ENCODE measurements around the gene DPF3.

Gene DPF3

DNA sequence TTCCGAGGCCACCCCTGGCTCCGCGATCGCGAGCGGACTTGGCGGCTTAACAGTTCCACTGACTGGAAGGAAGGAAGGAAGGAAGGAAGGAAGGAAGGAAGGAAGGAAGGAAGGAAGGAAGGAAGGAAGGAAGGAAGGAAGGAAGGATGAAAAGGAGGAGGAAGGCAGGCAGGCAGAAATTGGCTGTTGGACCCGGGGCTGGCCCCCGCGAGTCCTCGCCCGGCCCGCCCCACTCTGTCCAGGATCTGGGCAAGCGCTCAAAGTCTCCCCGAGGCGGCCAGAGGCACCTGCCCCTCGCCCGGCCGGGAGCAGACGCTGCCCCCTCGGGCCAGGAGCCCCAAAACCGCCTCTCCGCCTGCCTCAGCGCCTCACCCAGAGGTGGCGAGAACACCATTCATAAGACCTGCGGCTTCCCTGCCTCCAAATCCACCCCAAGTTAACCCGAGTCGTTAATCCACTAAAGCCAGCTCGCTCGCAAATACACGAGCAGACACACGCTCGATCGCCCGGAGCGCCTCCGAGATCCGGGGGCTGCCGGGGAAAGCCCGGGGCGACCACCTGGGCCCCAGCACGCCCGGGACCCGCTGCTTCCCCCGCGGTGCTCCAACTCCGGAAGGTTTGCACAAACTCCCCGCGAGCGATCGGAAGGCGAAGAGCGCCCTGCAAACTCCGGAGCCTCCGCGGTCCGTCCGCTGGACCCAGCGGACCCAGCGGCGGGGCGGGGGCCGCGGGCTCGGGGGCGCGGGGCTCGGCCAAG, 844 bp downstream of the DPF3 start:
- Histone ChIP-seq H3K36me3 (ENCODE audit: control insufficient read depth, insufficient read depth, low read length) (no peaks in the 10 kb centered on the region), H3K27me3 (ENCODE audit: control insufficient read depth, insufficient read depth, low read length, poor library complexity, severe bottlenecking) (peaks cover 60% of the 10 kb centered on the region), H3K4me1 (ENCODE audit: control insufficient read depth, insufficient read depth, low read length) (peaks cover 49% of the 10 kb centered on the region), H3K4me3 (ENCODE audit: insufficient read depth, low read depth, low read length) (peak overlapping the region; percentile 50), H3K9me3 (ENCODE audit: control insufficient read depth, low read length) (no peaks in the 10 kb centered on the region), H3K27ac (ENCODE audit: insufficient read depth, low read depth, low read length, poor library complexity, severe bottlenecking) (no peak overlapping the region)
- 0 to 1% methylated on average over 68 of the region's 68 CpGs for WGBS, 2 experiments

GRCh38 chr14:72892103-72892878, 1.6 kb downstream of the DPF3 start:
- H3K4me3 ChIP-seq (ENCODE audit: insufficient read depth, low read depth, low read length), result peak overlapping the region; percentile 50
- no peaks in the 10 kb centered on the region for H3K9me3 ChIP-seq (ENCODE audit: control insufficient read depth, low read length)
- H3K27me3 ChIP-seq (ENCODE audit: control insufficient read depth, insufficient read depth, low read length, poor library complexity, severe bottlenecking), result peaks cover 60% of the 10 kb centered on the region
- WGBS, 2 experiments, result 1% methylated on average over 47 of the region's 47 CpGs
- H3K36me3 ChIP-seq (ENCODE audit: control insufficient read depth, insufficient read depth, low read length), result no peaks in the 10 kb centered on the region
- no peak overlapping the region for H3K27ac ChIP-seq (ENCODE audit: insufficient read depth, low read depth, low read length, poor library complexity, severe bottlenecking)
- peaks cover 52% of the 10 kb centered on the region for H3K4me1 ChIP-seq (ENCODE audit: control insufficient read depth, insufficient read depth, low read length)

- H3K4me3 ChIP-seq (ENCODE audit: insufficient read depth, low read depth, low read length), result peak overlapping the region; percentile 50
- H3K27me3 ChIP-seq (ENCODE audit: control insufficient read depth, insufficient read depth, low read length, poor library complexity, severe bottlenecking), result peaks cover 58% of the 10 kb centered on the region
- WGBS, 2 experiments, result 0 to 1% methylated on average over 13 to 14 of the region's 14 CpGs
- no peaks in the 10 kb centered on the region for H3K36me3 ChIP-seq (ENCODE audit: control insufficient read depth, insufficient read depth, low read length)
- H3K9me3 ChIP-seq (ENCODE audit: control insufficient read depth, low read length), result no peaks in the 10 kb centered on the region
- peaks cover 52% of the 10 kb centered on the region for H3K4me1 ChIP-seq (ENCODE audit: control insufficient read depth, insufficient read depth, low read length)
- H3K27ac ChIP-seq (ENCODE audit: insufficient read depth, low read depth, low read length, poor library complexity, severe bottlenecking), result no peak overlapping the region
Observed at GRCh38 chr14:72891666-72892102, 2.2 kb downstream of the DPF3 start.

DNA sequence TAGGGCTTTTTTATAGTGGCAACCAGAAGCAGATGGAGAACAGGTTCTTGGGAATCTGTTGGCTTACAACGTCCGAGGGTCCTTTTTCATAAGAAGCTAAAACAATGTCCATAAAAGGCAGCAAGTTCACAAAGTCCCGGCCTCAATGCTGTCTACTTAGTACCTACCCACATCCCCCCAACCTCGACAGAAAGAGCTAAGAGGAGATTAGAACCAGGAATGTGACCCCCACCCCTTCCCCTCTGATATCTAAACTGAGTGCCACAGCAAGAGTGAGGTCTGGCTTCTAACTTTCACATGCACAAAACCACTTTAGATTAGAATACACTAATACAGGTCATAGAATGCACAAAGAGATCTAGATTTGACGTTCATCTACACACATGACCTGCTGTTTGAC, 4.5 kb downstream of the DPF3 start:
- Histone ChIP-seq H3K4me3 (ENCODE audit: insufficient read depth, low read depth, low read length) (no peak overlapping the region), H3K9me3 (ENCODE audit: control insufficient read depth, low read length) (no peaks in the 10 kb centered on the region), H3K4me1 (ENCODE audit: control insufficient read depth, insufficient read depth, low read length) (peaks cover 42% of the 10 kb centered on the region), H3K27me3 (ENCODE audit: control insufficient read depth, insufficient read depth, low read length, poor library complexity, severe bottlenecking) (peaks cover 35% of the 10 kb centered on the region), H3K36me3 (ENCODE audit: control insufficient read depth, insufficient read depth, low read length) (no peaks in the 10 kb centered on the region), H3K27ac (ENCODE audit: insufficient read depth, low read depth, low read length, poor library complexity, severe bottlenecking) (no peak overlapping the region)
- 60 to 62% methylated on average over 5 of the region's 5 CpGs for WGBS, 2 experiments

GRCh38 chr14:72888636-72889201, 5.2 kb downstream of the DPF3 start:
- peaks cover 45% of the 10 kb centered on the region for H3K4me1 ChIP-seq (ENCODE audit: control insufficient read depth, insufficient read depth, low read length)
- 71 to 79% methylated on average over 1 to 2 of the region's 2 CpGs for WGBS, 2 experiments
- H3K36me3 ChIP-seq (ENCODE audit: control insufficient read depth, insufficient read depth, low read length), result no peaks in the 10 kb centered on the region
- no peak overlapping the region for H3K27ac ChIP-seq (ENCODE audit: insufficient read depth, low read depth, low read length, poor library complexity, severe bottlenecking)
- no peak overlapping the region for H3K4me3 ChIP-seq (ENCODE audit: insufficient read depth, low read depth, low read length)
- no peaks in the 10 kb centered on the region for H3K9me3 ChIP-seq (ENCODE audit: control insufficient read depth, low read length)
- H3K27me3 ChIP-seq (ENCODE audit: control insufficient read depth, insufficient read depth, low read length, poor library complexity, severe bottlenecking), result peaks cover 32% of the 10 kb centered on the region

DNA sequence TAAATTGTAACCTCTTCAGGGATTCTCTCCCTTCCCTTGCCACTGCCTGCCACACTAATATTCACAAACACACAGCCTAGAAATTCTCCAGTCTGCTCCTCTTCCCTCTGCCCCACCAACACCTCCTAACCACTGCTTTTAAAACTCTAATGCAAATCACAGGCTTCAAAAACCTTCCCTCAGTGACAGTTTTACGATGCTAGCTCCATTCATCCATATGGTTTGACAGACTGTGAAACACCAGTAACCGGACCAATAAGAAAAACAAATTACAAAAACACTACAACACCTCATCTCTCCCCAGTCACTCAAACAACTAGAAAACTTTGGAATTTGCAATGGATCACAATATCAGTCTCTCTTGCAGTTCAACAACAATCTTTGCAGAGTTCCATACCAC, 5.7 kb downstream of the DPF3 start:
- Histone ChIP-seq H3K27ac (ENCODE audit: insufficient read depth, low read depth, low read length, poor library complexity, severe bottlenecking) (no peak overlapping the region), H3K4me3 (ENCODE audit: insufficient read depth, low read depth, low read length) (no peak overlapping the region), H3K36me3 (ENCODE audit: control insufficient read depth, insufficient read depth, low read length) (no peaks in the 10 kb centered on the region), H3K4me1 (ENCODE audit: control insufficient read depth, insufficient read depth, low read length) (peaks cover 47% of the 10 kb centered on the region), H3K27me3 (ENCODE audit: control insufficient read depth, insufficient read depth, low read length, poor library complexity, severe bottlenecking) (peaks cover 27% of the 10 kb centered on the region), H3K9me3 (ENCODE audit: control insufficient read depth, low read length) (no peaks in the 10 kb centered on the region)
- 70 to 79% methylated on average over 2 of the region's 2 CpGs for WGBS, 2 experiments

GRCh38 chr14:72887514-72887913, 6.4 kb downstream of the DPF3 start:
- Histone ChIP-seq H3K36me3 (ENCODE audit: control insufficient read depth, insufficient read depth, low read length) (no peaks in the 10 kb centered on the region), H3K4me1 (ENCODE audit: control insufficient read depth, insufficient read depth, low read length) (peaks cover 52% of the 10 kb centered on the region), H3K27me3 (ENCODE audit: control insufficient read depth, insufficient read depth, low read length, poor library complexity, severe bottlenecking) (peaks cover 20% of the 10 kb centered on the region), H3K27ac (ENCODE audit: insufficient read depth, low read depth, low read length, poor library complexity, severe bottlenecking) (no peak overlapping the region), H3K9me3 (ENCODE audit: control insufficient read depth, low read length) (no peaks in the 10 kb centered on the region), H3K4me3 (ENCODE audit: insufficient read depth, low read depth, low read length) (no peak overlapping the region)
- WGBS, 2 experiments, result 88 to 91% methylated on average over 3 of the region's 3 CpGs

DNA sequence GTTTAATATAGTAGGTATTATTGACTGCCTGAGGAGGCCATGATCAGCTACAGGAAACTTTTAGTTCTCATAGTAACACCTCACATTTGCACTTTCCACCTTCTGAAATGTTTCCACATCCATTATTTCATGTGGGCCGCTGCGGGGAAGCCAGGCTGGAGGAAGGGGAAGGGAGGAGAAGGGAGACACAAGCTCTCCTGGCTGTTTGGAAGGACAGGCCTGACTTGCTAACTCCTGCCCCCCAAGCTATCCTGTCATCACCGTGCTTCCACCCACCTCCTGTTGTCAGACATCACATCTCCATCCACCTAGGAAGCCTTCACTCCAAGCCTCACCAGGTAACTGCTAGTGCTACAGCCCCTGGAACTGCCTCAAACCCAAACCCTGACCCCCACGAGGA, 9.5 kb downstream of the DPF3 start:
- WGBS, 2 experiments, result 62 to 82% methylated on average over 3 to 4 of the region's 4 CpGs
- no peaks in the 10 kb centered on the region for H3K36me3 ChIP-seq (ENCODE audit: control insufficient read depth, insufficient read depth, low read length)
- peaks cover 33% of the 10 kb centered on the region for H3K4me1 ChIP-seq (ENCODE audit: control insufficient read depth, insufficient read depth, low read length)
- no peaks in the 10 kb centered on the region for H3K27me3 ChIP-seq (ENCODE audit: control insufficient read depth, insufficient read depth, low read length, poor library complexity, severe bottlenecking)
- H3K4me3 ChIP-seq (ENCODE audit: insufficient read depth, low read depth, low read length), result no peak overlapping the region
- H3K27ac ChIP-seq (ENCODE audit: insufficient read depth, low read depth, low read length, poor library complexity, severe bottlenecking), result no peak overlapping the region
- no peaks in the 10 kb centered on the region for H3K9me3 ChIP-seq (ENCODE audit: control insufficient read depth, low read length)

GRCh38 chr14:72883961-72884360, 9.9 kb downstream of the DPF3 start:
- Histone ChIP-seq H3K36me3 (ENCODE audit: control insufficient read depth, insufficient read depth, low read length) (no peaks in the 10 kb centered on the region), H3K9me3 (ENCODE audit: control insufficient read depth, low read length) (no peaks in the 10 kb centered on the region), H3K27ac (ENCODE audit: insufficient read depth, low read depth, low read length, poor library complexity, severe bottlenecking) (no peak overlapping the region), H3K27me3 (ENCODE audit: control insufficient read depth, insufficient read depth, low read length, poor library complexity, severe bottlenecking) (no peaks in the 10 kb centered on the region), H3K4me3 (ENCODE audit: insufficient read depth, low read depth, low read length) (no peak overlapping the region), H3K4me1 (ENCODE audit: control insufficient read depth, insufficient read depth, low read length) (peaks cover 29% of the 10 kb centered on the region)
- WGBS, 2 experiments, result 68 to 71% methylated on average over 4 of the region's 4 CpGs

- no peaks in the 10 kb centered on the region for H3K36me3 ChIP-seq (ENCODE audit: control insufficient read depth, insufficient read depth, low read length)
- H3K4me3 ChIP-seq (ENCODE audit: insufficient read depth, low read depth, low read length), result no peak overlapping the region
- WGBS, 2 experiments, result 58 to 93% methylated on average over 2 of the region's 2 CpGs
- peaks cover 21% of the 10 kb centered on the region for H3K4me1 ChIP-seq (ENCODE audit: control insufficient read depth, insufficient read depth, low read length)
- no peaks in the 10 kb centered on the region for H3K27me3 ChIP-seq (ENCODE audit: control insufficient read depth, insufficient read depth, low read length, poor library complexity, severe bottlenecking)
- H3K9me3 ChIP-seq (ENCODE audit: control insufficient read depth, low read length), result no peaks in the 10 kb centered on the region
- no peak overlapping the region for H3K27ac ChIP-seq (ENCODE audit: insufficient read depth, low read depth, low read length, poor library complexity, severe bottlenecking)
Observed at GRCh38 chr14:72883109-72883508, 10.8 kb downstream of the DPF3 start.

Measured in ectodermal cell (in vitro differentiated cells).